Lung (tissue), 12 donors: Measurements from ENCODE around the gene KCNJ5. TPM values are rescaled to one million over a fixed set of nuclear protein-coding genes. Genes with fewer than 3 reads are reported as not detected.

ENCODE experiments used
- ATAC-seq: fragments of 200-7000 bp; cut with Tn5 transposase; one replicate; pipeline ENCODE4 v1.9.1; 2020; ENCODE audit warnings: moderate number of reproducible peaks; ENCODE audit not compliant: insufficient read depth, low FRiP score
- DNase-seq, 3 donors: peaks; one replicate each; pipeline ENCODE4 v3.0.0-alpha.2; 2013 to 2017
- H3K27ac ChIP-seq, 2 donors: one replicate each; pipeline ENCODE4 v1.5.1; 2013; ENCODE audit warnings: mild to moderate bottlenecking in 2 of 2, moderate library complexity in 2 of 2, control low read depth in 1 of 2, inconsistent platforms in 1 of 2, low read depth in 1 of 2, low read length in 1 of 2
- H3K27me3 ChIP-seq, 3 donors: one replicate each; pipeline ENCODE4 v1.5.1; 2013; ENCODE audit warnings: low read length in 2 of 3; ENCODE audit not compliant: control insufficient read depth in 3 of 3, insufficient read depth in 3 of 3
- H3K36me3 ChIP-seq, 4 donors: one replicate each; pipeline ENCODE4 v1.5.1; 2013; ENCODE audit warnings: low read length in 4 of 4, mild to moderate bottlenecking in 1 of 4, moderate library complexity in 1 of 4; ENCODE audit not compliant: control insufficient read depth in 4 of 4, insufficient read depth in 4 of 4
- H3K4me1 ChIP-seq, 5 donors: one replicate each; pipeline ENCODE4 v1.5.1; 2013; ENCODE audit warnings: low read length in 5 of 5, mild to moderate bottlenecking in 2 of 5, moderate library complexity in 1 of 5; ENCODE audit not compliant: control insufficient read depth in 5 of 5, insufficient read depth in 5 of 5
- H3K4me3 ChIP-seq: one replicate; pipeline ENCODE4 v1.5.1; 2013; ENCODE audit warnings: mild to moderate bottlenecking, control low read depth, moderate library complexity
- H3K9ac ChIP-seq, 2 donors: one replicate each; pipeline ENCODE4 v1.5.1; 2013; ENCODE audit warnings: low read length in 2 of 2, control low read depth in 1 of 2; ENCODE audit not compliant: insufficient read depth in 1 of 2
- H3K9me3 ChIP-seq, 4 donors: one replicate each; pipeline ENCODE4 v1.5.1; 2013; ENCODE audit warnings: low read length in 3 of 4, mild to moderate bottlenecking in 1 of 4, moderate library complexity in 1 of 4; ENCODE audit not compliant: control insufficient read depth in 4 of 4, insufficient read depth in 3 of 4
- CTCF ChIP-seq: IDR thresholded peaks from 2 replicates; pipeline ENCODE4 v1.5.1; 2012; ENCODE audit warnings: mild to moderate bottlenecking; ENCODE audit errors: control extremely low read depth, extremely low read depth
- WGBS, 2 donors: extraction: QIAGEN DNeasy Blood & Tissue Kit; methylation state at CpG; one replicate each; pipeline ENCODE4 v1.1.7; 2013; 5-methylcytosine and 5-hydroxymethylcytosine counted together
- polyA plus RNA-seq, 2 donors: library from polyadenylated mRNA; stranded (reverse); fragments of 200-250 nt; gene quantifications; one replicate each; pipeline ENCODE4 v1.2.1, GENCODE V29; 2013
- total RNA-seq, 2 donors: library from RNA; depleted of rRNA in 1 of 2; stranded (reverse); fragments of >200 nt in 1 of 2; gene quantifications; one replicate each; pipeline ENCODE4 v1.2.1, GENCODE V29; 2014 to 2021
- donor health status: control.
- donor health status: control.
- donor health status: Bipolar disorder and iron deficiency.
- donor health status: healthy.
- donor health status: DM: yes; HTN: yes; CAD: no.

Gene KCNJ5
- total and polyA plus RNA-seq, 4 donors = 2.0 to 5.0 (median 2.8) TPM

- ATAC-seq (no peak), DNase-seq (peak in 1 of 3 donors; percentile 25)
- no peak overlapping the region for H3K27ac ChIP-seq
- H3K27me3 ChIP-seq = no peaks in the 10 kb centered on the region
- no peak overlapping the region for H3K4me3 ChIP-seq
- TF ChIP-seq CTCF = no peak
- no peaks in the 10 kb centered on the region for H3K36me3 ChIP-seq
- H3K9ac ChIP-seq = no peak overlapping the region
- H3K9me3 ChIP-seq = no peaks in the 10 kb centered on the region
- 75 to 80% methylated on average over 13 of the region's 13 CpGs for WGBS, 2 donors
- peaks cover 0 to 5% (median 0%) of the 10 kb centered on the region in 5 donors for H3K4me1 ChIP-seq
Observed at GRCh38 chr11:128852327-128853023, 38.7 kb upstream of the KCNJ5 start.

- H3K4me1 ChIP-seq = peaks cover 0 to 5% (median 0%) of the 10 kb centered on the region in 5 donors
- H3K9ac ChIP-seq = no peak overlapping the region
- no peaks in the 10 kb centered on the region for H3K36me3 ChIP-seq
- 61 to 74% methylated on average over 6 of the region's 6 CpGs for WGBS, 2 donors
- no peak overlapping the region for H3K4me3 ChIP-seq
- ATAC-seq (no peak), DNase-seq (no peak)
- no peaks in the 10 kb centered on the region for H3K27me3 ChIP-seq
- H3K27ac ChIP-seq = no peak overlapping the region
- TF ChIP-seq CTCF = no peak
- no peaks in the 10 kb centered on the region for H3K9me3 ChIP-seq
Observed at GRCh38 chr11:128853559-128853958, 37.6 kb upstream of the KCNJ5 start.

- TF ChIP-seq CTCF = no peak
- peaks cover 0 to 9% (median 0%) of the 10 kb centered on the region in 5 donors for H3K4me1 ChIP-seq
- no peaks in the 10 kb centered on the region for H3K9me3 ChIP-seq
- no peak overlapping the region for H3K4me3 ChIP-seq
- H3K36me3 ChIP-seq = no peaks in the 10 kb centered on the region
- H3K27ac ChIP-seq = no peak overlapping the region
- ATAC-seq (no peak), DNase-seq (no peak)
- 87 to 93% methylated on average over 7 of the region's 7 CpGs for WGBS, 2 donors
- no peaks in the 10 kb centered on the region for H3K27me3 ChIP-seq
- H3K9ac ChIP-seq = no peak overlapping the region
Observed at GRCh38 chr11:128854841-128855240, 36.3 kb upstream of the KCNJ5 start.

- 91 to 94% methylated on average over 6 of the region's 6 CpGs for WGBS, 2 donors
- H3K27me3 ChIP-seq = no peaks in the 10 kb centered on the region
- no peaks in the 10 kb centered on the region for H3K9me3 ChIP-seq
- H3K27ac ChIP-seq = no peak overlapping the region
- no peak overlapping the region for H3K4me3 ChIP-seq
- no peak for TF ChIP-seq CTCF
- H3K4me1 ChIP-seq = peaks cover 0 to 9% (median 0%) of the 10 kb centered on the region in 5 donors
- DNase-seq (no peak), ATAC-seq (no peak)
- no peak overlapping the region for H3K9ac ChIP-seq
- no peaks in the 10 kb centered on the region for H3K36me3 ChIP-seq
Observed at GRCh38 chr11:128856241-128856640, 34.9 kb upstream of the KCNJ5 start.
